ENCODE data around the gene LPCAT4.

LPCAT4 gene

DNA sequence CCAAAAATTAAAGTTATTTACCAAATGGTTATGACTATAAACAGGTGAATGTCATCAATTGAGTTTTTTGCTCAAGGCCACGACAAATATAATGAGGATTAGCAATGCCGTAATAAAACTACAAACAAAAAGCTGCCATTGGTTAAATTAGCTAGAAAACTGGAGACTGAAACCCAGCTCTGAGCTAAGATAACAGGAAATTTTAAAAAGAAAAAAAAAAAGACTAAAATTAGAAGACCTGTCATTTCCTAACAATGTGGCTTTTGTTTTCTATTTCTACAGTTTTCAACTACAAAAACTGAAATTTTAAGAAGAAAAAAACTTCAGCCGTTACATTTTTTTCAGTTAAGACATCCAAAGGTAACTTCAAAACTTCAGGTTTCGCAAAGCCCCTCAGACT is 39.1 kb downstream of the LPCAT4 start:
- Histone ChIP-seq H2BK5ac (ENCODE audit: low read depth, low read length, poor library complexity) (no peak overlapping the region), H3K9me3 (ENCODE audit: insufficient read depth, low read depth, low read length) (no peaks in the 10 kb centered on the region), H3K18ac (ENCODE audit: low read length) (no peak overlapping the region), H3K23ac (ENCODE audit: low read length) (no peak overlapping the region), H4K12ac (ENCODE audit: low read depth, low read length) (no peak overlapping the region), H4K8ac (ENCODE audit: low read depth, low read length) (no peak overlapping the region), H3K14ac (ENCODE audit: low read length) (no peak overlapping the region), H3K9ac (ENCODE audit: low read length) (no peak overlapping the region), H3K4me1 (ENCODE audit: control insufficient read depth in 1 of 2, insufficient read depth in 2 of 2, low read length in 2 of 2) (no peaks in the 10 kb centered on the region), H3K4me2 (ENCODE audit: low read length) (no peak overlapping the region), H3K4ac (ENCODE audit: low read depth, low read length) (no peak overlapping the region), H4K91ac (ENCODE audit: low read depth, low read length) (no peak overlapping the region), H3K27me3 (ENCODE audit: insufficient read depth, low read length) (no peaks in the 10 kb centered on the region), H2BK12ac (ENCODE audit: low read length) (no peak overlapping the region), H3K36me3 (ENCODE audit: control insufficient read depth in 1 of 2, insufficient read depth in 2 of 2, low read length in 2 of 2) (no peaks in the 10 kb centered on the region), H3K79me1 (ENCODE audit: low read length) (no peaks in the 10 kb centered on the region), H2BK120ac (ENCODE audit: insufficient read depth, low read length, poor library complexity) (no peak overlapping the region), H3K79me2 (ENCODE audit: control insufficient read depth, insufficient read depth, low read length, poor library complexity) (no peaks in the 10 kb centered on the region), H2AK5ac (ENCODE audit: low read length) (no peak overlapping the region), H3K4me3 (ENCODE audit: low read depth, low read length) (no peak overlapping the region), H2AFZ (ENCODE audit: insufficient read depth, low read length, poor library complexity) (no peak overlapping the region), H3K27ac (ENCODE audit: low read depth, low read length) (no peak overlapping the region)
- no CpG with 5 or more reads among the region's 4 CpGs for WGBS (ENCODE audit: extremely low coverage, insufficient coverage, insufficient read length)
- DNase-seq, result no peak

DNA sequence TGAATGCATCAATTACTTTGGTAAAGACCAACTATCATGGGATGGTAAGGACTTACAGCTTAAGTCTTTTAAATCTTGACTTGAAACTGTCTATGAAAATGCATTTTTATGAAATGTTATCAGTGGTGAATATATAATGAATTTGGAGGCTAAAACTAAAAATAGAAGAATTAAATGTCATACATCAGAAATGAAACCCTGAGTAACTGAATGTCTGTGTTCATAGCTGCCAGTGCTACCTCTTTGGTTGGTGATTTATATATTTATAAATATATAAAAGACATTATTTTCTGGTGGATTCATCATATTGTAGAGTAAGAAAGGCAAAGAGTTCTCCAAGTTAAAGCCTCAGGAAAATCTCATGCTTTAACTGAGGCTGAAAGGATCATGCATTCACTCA is 41.6 kb downstream of the LPCAT4 start:
- Histone ChIP-seq H3K79me2 (ENCODE audit: control insufficient read depth, insufficient read depth, low read length, poor library complexity) (no peaks in the 10 kb centered on the region), H2BK12ac (ENCODE audit: low read length) (no peak overlapping the region), H3K27ac (ENCODE audit: low read depth, low read length) (no peak overlapping the region), H3K27me3 (ENCODE audit: insufficient read depth, low read length) (no peaks in the 10 kb centered on the region), H4K91ac (ENCODE audit: low read depth, low read length) (no peak overlapping the region), H2AK5ac (ENCODE audit: low read length) (no peak overlapping the region), H4K8ac (ENCODE audit: low read depth, low read length) (no peak overlapping the region), H3K4me2 (ENCODE audit: low read length) (no peak overlapping the region), H4K12ac (ENCODE audit: low read depth, low read length) (no peak overlapping the region), H2BK120ac (ENCODE audit: insufficient read depth, low read length, poor library complexity) (no peak overlapping the region), H2BK5ac (ENCODE audit: low read depth, low read length, poor library complexity) (no peak overlapping the region), H3K23ac (ENCODE audit: low read length) (no peak overlapping the region), H3K4me3 (ENCODE audit: low read depth, low read length) (no peak overlapping the region), H3K9ac (ENCODE audit: low read length) (no peak overlapping the region), H3K4ac (ENCODE audit: low read depth, low read length) (no peak overlapping the region), H2AFZ (ENCODE audit: insufficient read depth, low read length, poor library complexity) (no peak overlapping the region), H3K9me3 (ENCODE audit: insufficient read depth, low read depth, low read length) (no peaks in the 10 kb centered on the region), H3K18ac (ENCODE audit: low read length) (no peak overlapping the region), H3K4me1 (ENCODE audit: control insufficient read depth in 1 of 2, insufficient read depth in 2 of 2, low read length in 2 of 2) (no peaks in the 10 kb centered on the region), H3K79me1 (ENCODE audit: low read length) (no peaks in the 10 kb centered on the region), H3K14ac (ENCODE audit: low read length) (no peak overlapping the region), H3K36me3 (ENCODE audit: control insufficient read depth in 1 of 2, insufficient read depth in 2 of 2, low read length in 2 of 2) (no peaks in the 10 kb centered on the region)
- no peak for DNase-seq

DNA sequence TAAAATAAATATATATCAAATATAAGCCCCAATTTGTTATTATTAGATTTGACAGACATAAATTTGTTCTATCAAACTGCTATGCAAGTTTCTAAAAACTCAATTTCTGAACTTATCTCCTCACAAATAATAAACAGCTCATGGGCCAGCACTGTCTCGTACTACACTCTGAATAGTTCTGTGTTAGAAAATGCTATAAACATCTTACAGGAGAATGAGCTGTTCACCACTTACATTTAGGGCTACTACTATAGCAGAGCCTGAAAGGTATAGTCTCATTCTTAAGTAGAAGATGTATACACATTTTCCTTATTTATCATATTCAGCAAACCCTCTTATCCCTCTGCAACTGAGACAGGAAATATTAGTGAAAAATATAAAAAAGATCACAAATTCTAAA is 42.1 kb downstream of the LPCAT4 start:
- H2BK120ac ChIP-seq (ENCODE audit: insufficient read depth, low read length, poor library complexity), result no peak overlapping the region
- H2AK5ac ChIP-seq (ENCODE audit: low read length), result no peak overlapping the region
- no CpG with 5 or more reads among the region's 1 CpG for WGBS (ENCODE audit: extremely low coverage, insufficient coverage, insufficient read length)
- H4K91ac ChIP-seq (ENCODE audit: low read depth, low read length), result no peak overlapping the region
- H3K23ac ChIP-seq (ENCODE audit: low read length), result no peak overlapping the region
- no peaks in the 10 kb centered on the region for H3K27me3 ChIP-seq (ENCODE audit: insufficient read depth, low read length)
- no peak overlapping the region for H3K4me2 ChIP-seq (ENCODE audit: low read length)
- no peaks in the 10 kb centered on the region for H3K36me3 ChIP-seq (ENCODE audit: control insufficient read depth in 1 of 2, insufficient read depth in 2 of 2, low read length in 2 of 2)
- no peak overlapping the region for H3K14ac ChIP-seq (ENCODE audit: low read length)
- no peaks in the 10 kb centered on the region for H3K9me3 ChIP-seq (ENCODE audit: insufficient read depth, low read depth, low read length)
- no peak overlapping the region for H3K4ac ChIP-seq (ENCODE audit: low read depth, low read length)
- H2BK5ac ChIP-seq (ENCODE audit: low read depth, low read length, poor library complexity), result no peak overlapping the region
- no peak overlapping the region for H3K4me3 ChIP-seq (ENCODE audit: low read depth, low read length)
- H3K79me1 ChIP-seq (ENCODE audit: low read length), result no peaks in the 10 kb centered on the region
- H3K79me2 ChIP-seq (ENCODE audit: control insufficient read depth, insufficient read depth, low read length, poor library complexity), result no peaks in the 10 kb centered on the region
- DNase-seq, result no peak
- no peak overlapping the region for H2AFZ ChIP-seq (ENCODE audit: insufficient read depth, low read length, poor library complexity)
- H4K8ac ChIP-seq (ENCODE audit: low read depth, low read length), result no peak overlapping the region
- H4K12ac ChIP-seq (ENCODE audit: low read depth, low read length), result no peak overlapping the region
- no peaks in the 10 kb centered on the region for H3K4me1 ChIP-seq (ENCODE audit: control insufficient read depth in 1 of 2, insufficient read depth in 2 of 2, low read length in 2 of 2)
- H2BK12ac ChIP-seq (ENCODE audit: low read length), result no peak overlapping the region
- no peak overlapping the region for H3K9ac ChIP-seq (ENCODE audit: low read length)
- no peak overlapping the region for H3K27ac ChIP-seq (ENCODE audit: low read depth, low read length)
- H3K18ac ChIP-seq (ENCODE audit: low read length), result no peak overlapping the region

DNA sequence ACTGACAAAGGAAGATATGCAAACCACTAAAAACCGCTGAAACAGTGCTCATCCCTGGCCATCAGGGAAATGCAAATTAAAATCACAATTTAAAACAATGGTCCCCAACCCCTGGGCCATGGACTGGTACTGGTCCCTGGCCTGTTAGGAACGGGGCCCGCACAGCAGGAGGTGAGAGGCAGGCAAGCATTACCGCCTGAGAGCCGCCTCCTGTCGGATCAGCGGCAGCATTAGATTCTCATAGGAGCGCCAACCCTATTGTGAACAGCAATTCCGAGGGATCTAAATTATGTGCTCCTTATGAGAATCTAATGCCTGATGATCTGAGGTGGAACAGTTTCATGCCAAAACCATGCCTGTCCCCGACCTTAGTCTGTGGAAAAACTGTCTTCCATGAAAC is 43.8 kb downstream of the LPCAT4 start:
- Histone ChIP-seq H2AFZ (ENCODE audit: insufficient read depth, low read length, poor library complexity) (no peak overlapping the region), H3K79me2 (ENCODE audit: control insufficient read depth, insufficient read depth, low read length, poor library complexity) (no peaks in the 10 kb centered on the region), H3K9me3 (ENCODE audit: insufficient read depth, low read depth, low read length) (no peaks in the 10 kb centered on the region), H3K4me1 (ENCODE audit: control insufficient read depth in 1 of 2, insufficient read depth in 2 of 2, low read length in 2 of 2) (no peaks in the 10 kb centered on the region), H3K23ac (ENCODE audit: low read length) (no peak overlapping the region), H2BK12ac (ENCODE audit: low read length) (no peak overlapping the region), H2AK5ac (ENCODE audit: low read length) (no peak overlapping the region), H3K36me3 (ENCODE audit: control insufficient read depth in 1 of 2, insufficient read depth in 2 of 2, low read length in 2 of 2) (no peaks in the 10 kb centered on the region), H3K4ac (ENCODE audit: low read depth, low read length) (no peak overlapping the region), H2BK120ac (ENCODE audit: insufficient read depth, low read length, poor library complexity) (no peak overlapping the region), H3K4me3 (ENCODE audit: low read depth, low read length) (no peak overlapping the region), H4K12ac (ENCODE audit: low read depth, low read length) (no peak overlapping the region), H4K91ac (ENCODE audit: low read depth, low read length) (no peak overlapping the region), H3K9ac (ENCODE audit: low read length) (no peak overlapping the region), H3K14ac (ENCODE audit: low read length) (no peak overlapping the region), H3K27me3 (ENCODE audit: insufficient read depth, low read length) (no peaks in the 10 kb centered on the region), H2BK5ac (ENCODE audit: low read depth, low read length, poor library complexity) (no peak overlapping the region), H3K27ac (ENCODE audit: low read depth, low read length) (no peak overlapping the region), H3K18ac (ENCODE audit: low read length) (no peak overlapping the region), H3K4me2 (ENCODE audit: low read length) (no peak overlapping the region), H4K8ac (ENCODE audit: low read depth, low read length) (no peak overlapping the region), H3K79me1 (ENCODE audit: low read length) (peaks cover 2% of the 10 kb centered on the region)
- DNase-seq, result no peak
- no CpG with 5 or more reads among the region's 10 CpGs for WGBS (ENCODE audit: extremely low coverage, insufficient coverage, insufficient read length)
